Measurements from ENCODE around the gene JAGN1. TPM values are rescaled to one million over a fixed set of nuclear protein-coding genes. Genes with fewer than 3 reads are reported as not detected.
"Not testable (repeated sequence)": the region's sequence is repeated elsewhere in the genome, so short reads cannot be mapped to it uniquely, and the experiment has no call there.

The JAGN1 gene
- total and polyA plus RNA-seq, 2 donors (not counting 1 experiment from before 2014, with no cell fraction given): 20.3 to 25.7 TPM

DNA sequence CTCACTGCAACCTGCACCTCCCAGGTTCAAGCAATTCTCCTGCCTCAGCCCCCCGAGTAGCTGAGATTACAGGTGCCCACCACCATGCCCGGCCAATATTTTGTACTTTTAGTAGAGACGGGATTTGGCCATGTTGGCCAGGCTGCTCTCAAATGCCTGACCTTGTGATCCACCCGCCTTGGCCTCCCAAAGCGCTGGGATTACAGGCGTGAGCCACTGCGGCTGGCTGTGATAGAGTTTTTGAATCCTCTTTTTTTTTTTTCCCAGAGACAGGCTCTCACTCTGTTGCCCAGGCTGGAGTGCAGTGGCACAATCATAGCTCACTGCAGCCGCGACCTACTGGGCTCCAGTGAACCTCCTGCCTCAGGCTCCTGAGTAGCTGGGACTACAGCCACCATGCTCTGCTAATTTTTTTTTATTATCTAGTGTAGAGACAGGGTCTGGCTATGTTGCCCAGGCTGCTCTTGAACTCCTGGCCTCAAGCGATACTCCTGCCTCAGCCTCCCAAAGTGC, 25.2 kb upstream of the JAGN1 start:
- intact Hi-C loops (cut with micrococcal nuclease); H3K27ac ChIP-seq (ENCODE audit: low read length in 2 of 2); H3K4me2 ChIP-seq (replicated peaks; ENCODE audit: low read depth, low read length, poor library complexity, severe bottlenecking); H3K4me3 Mint-ChIP-seq; H3K9me3 ChIP-seq (ENCODE audit: control extremely low read depth in 1 of 3, control insufficient read depth in 2 of 3, insufficient read depth in 1 of 3, low read length in 2 of 3); H4K20me1 ChIP-seq (ENCODE audit: control insufficient read depth, insufficient read depth, low read length, poor library complexity, severe bottlenecking); DNase-seq; H3K27me3 Mint-ChIP-seq; H3K4me1 ChIP-seq (ENCODE audit: control insufficient read depth in 2 of 2, insufficient read depth in 2 of 2, low read length in 2 of 2); H3K9me3 Mint-ChIP-seq (ENCODE audit: insufficient read depth); H3K9ac ChIP-seq (ENCODE audit: low read length); H2AFZ ChIP-seq (ENCODE audit: insufficient read depth, low read depth, low read length, poor library complexity, severe bottlenecking); H3K79me2 ChIP-seq (ENCODE audit: control insufficient read depth, insufficient read depth, low read length); H3K36me3 ChIP-seq (replicated peaks in 1 of 2; ENCODE audit: control extremely low read depth in 1 of 2, control insufficient read depth in 1 of 2, extremely low read depth in 1 of 2, insufficient read depth in 2 of 2, low read length in 1 of 2); POLR2A ChIA-PET; H3K27ac Mint-ChIP-seq; ATAC-seq (ENCODE audit: low read depth); H3K4me3 ChIP-seq (ENCODE audit: control extremely low read depth in 1 of 5, extremely low read depth in 1 of 5, insufficient read depth in 1 of 5, low read depth in 2 of 5, low read length in 4 of 5); H3K4me1 Mint-ChIP-seq: not testable (repeated sequence)
- H3K27me3 ChIP-seq (replicated peaks in 1 of 4; ENCODE audit: control extremely low read depth in 1 of 4, control insufficient read depth in 3 of 4, insufficient read depth in 4 of 4, low read length in 3 of 4): peaks cover 0 to 22% (median 6%) of the 10 kb centered on the region in 4 experiments
- CTCF ChIA-PET: interaction anchor here (1.2 kb wide), 1 partner anchor 85 kb away, joined by 4 read pairs; no protein-coding TSS in a partner anchor
- WGBS (ENCODE audit: insufficient coverage): 98% methylated on average over 9 of the region's 10 CpGs

DNA sequence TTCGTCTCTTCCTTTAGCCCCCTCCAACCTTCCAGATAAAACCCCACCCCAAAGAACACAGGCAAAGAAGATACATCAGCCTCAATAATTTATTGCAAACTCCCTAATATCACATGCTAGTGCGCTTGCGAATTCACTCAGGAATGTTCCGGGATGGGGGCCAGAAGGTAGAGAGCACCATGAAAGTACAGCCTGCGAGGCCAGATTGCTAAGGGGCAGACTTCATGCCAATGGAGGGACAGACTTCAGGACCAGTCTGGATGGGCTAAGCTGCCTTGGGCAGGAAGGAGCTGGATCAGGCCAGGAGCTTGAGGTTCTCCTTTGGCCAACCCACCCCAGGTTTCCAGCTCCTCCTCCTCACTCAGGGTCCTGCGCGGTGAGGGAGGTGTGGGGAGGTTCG, 23.8 kb upstream of the JAGN1 start:
- Histone ChIP-seq H3K4me2 (replicated peaks; ENCODE audit: low read depth, low read length, poor library complexity, severe bottlenecking) (no peak overlapping the region), H3K9ac (ENCODE audit: low read length) (no peak overlapping the region), H3K4me1 (ENCODE audit: control insufficient read depth in 2 of 2, insufficient read depth in 2 of 2, low read length in 2 of 2) (peaks cover 6 to 8% of the 10 kb centered on the region in 2 donors), H3K79me2 (ENCODE audit: control insufficient read depth, insufficient read depth, low read length) (no peaks in the 10 kb centered on the region), H3K36me3 (replicated peaks in 1 of 2; ENCODE audit: control extremely low read depth in 1 of 2, control insufficient read depth in 1 of 2, extremely low read depth in 1 of 2, insufficient read depth in 2 of 2, low read length in 1 of 2) (no peaks in the 10 kb centered on the region), H3K4me3 (ENCODE audit: control extremely low read depth in 1 of 5, extremely low read depth in 1 of 5, insufficient read depth in 1 of 5, low read depth in 2 of 5, low read length in 4 of 5) (no peak overlapping the region), H3K27me3 (replicated peaks in 1 of 4; ENCODE audit: control extremely low read depth in 1 of 4, control insufficient read depth in 3 of 4, insufficient read depth in 4 of 4, low read length in 3 of 4) (peaks cover 0 to 17% (median 6%) of the 10 kb centered on the region in 4 experiments), H3K27ac (ENCODE audit: low read length in 2 of 2) (no peak overlapping the region), H3K9me3 (ENCODE audit: control extremely low read depth in 1 of 3, control insufficient read depth in 2 of 3, insufficient read depth in 1 of 3, low read length in 2 of 3) (no peaks in the 10 kb centered on the region), H2AFZ (ENCODE audit: insufficient read depth, low read depth, low read length, poor library complexity, severe bottlenecking) (no peak overlapping the region), H4K20me1 (ENCODE audit: control insufficient read depth, insufficient read depth, low read length, poor library complexity, severe bottlenecking) (no peaks in the 10 kb centered on the region)
- H3K27me3 Mint-ChIP-seq: peaks cover 5% of the 10 kb centered on the region
- intact Hi-C loops (cut with micrococcal nuclease): no loop called here
- H3K4me1 Mint-ChIP-seq: no peaks in the 10 kb centered on the region
- POLR2A ChIA-PET: no interaction called here
- CTCF ChIA-PET: no interaction called here
- no peak for TF ChIP-seq EZH2 (IDR thresholded peaks at IDR 0.05; ENCODE audit: borderline replicate concordance, insufficient read depth, low read depth, low read length, poor library complexity, severe bottlenecking)
- TF ChIP-seq, protein P1, sequence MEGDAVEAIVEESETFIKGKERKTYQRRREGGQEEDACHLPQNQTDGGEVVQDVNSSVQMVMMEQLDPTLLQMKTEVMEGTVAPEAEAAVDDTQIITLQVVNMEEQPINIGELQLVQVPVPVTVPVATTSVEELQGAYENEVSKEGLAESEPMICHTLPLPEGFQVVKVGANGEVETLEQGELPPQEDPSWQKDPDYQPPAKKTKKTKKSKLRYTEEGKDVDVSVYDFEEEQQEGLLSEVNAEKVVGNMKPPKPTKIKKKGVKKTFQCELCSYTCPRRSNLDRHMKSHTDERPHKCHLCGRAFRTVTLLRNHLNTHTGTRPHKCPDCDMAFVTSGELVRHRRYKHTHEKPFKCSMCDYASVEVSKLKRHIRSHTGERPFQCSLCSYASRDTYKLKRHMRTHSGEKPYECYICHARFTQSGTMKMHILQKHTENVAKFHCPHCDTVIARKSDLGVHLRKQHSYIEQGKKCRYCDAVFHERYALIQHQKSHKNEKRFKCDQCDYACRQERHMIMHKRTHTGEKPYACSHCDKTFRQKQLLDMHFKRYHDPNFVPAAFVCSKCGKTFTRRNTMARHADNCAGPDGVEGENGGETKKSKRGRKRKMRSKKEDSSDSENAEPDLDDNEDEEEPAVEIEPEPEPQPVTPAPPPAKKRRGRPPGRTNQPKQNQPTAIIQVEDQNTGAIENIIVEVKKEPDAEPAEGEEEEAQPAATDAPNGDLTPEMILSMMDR (IDR thresholded peaks at IDR 0.05): no peak
- 93% methylated on average over 7 of the region's 8 CpGs for WGBS (ENCODE audit: insufficient coverage)
- H3K4me3 Mint-ChIP-seq: no peak overlapping the region
- no peak for ATAC-seq (ENCODE audit: low read depth)
- DNase-seq: no peak
- H3K9me3 Mint-ChIP-seq (ENCODE audit: insufficient read depth): no peaks in the 10 kb centered on the region
- no peak overlapping the region for H3K27ac Mint-ChIP-seq

Measured in B cell (primary cell).